Fibroblast of the conjunctiva (primary cell): ENCODE data around the gene PHLDB2.

Experiments used
- DNase-seq: peaks from one replicate; pipeline ENCODE4 v3.0.0-alpha.2; 2010; ENCODE audit warnings: low read depth

The PHLDB2 gene

GRCh38 chr3:111851511-111851954 lies 7.5 kb upstream of the PHLDB2 start:
- peak; percentile 69 for DNase-seq

GRCh38 chr3:111852540-111852939 lies 6.5 kb upstream of the PHLDB2 start:
- no peak for DNase-seq

GRCh38 chr3:111853068-111853467 lies 6.0 kb upstream of the PHLDB2 start:
- DNase-seq = no peak

GRCh38 chr3:111854990-111855389 lies 4.1 kb upstream of the PHLDB2 start:
- no peak for DNase-seq

- no peak for DNase-seq
Measured at GRCh38 chr3:111856501-111856900, 2.6 kb upstream of the PHLDB2 start.

GRCh38 chr3:111857474-111857873 lies 1.6 kb upstream of the PHLDB2 start:
- no peak for DNase-seq

GRCh38 chr3:111858642-111859041 lies 423 bp upstream of the PHLDB2 start:
- no peak for DNase-seq

GRCh38 chr3:111859974-111860859 lies 1.2 kb downstream of the PHLDB2 start:
- DNase-seq = peak; percentile 82

- DNase-seq = no peak
Measured at GRCh38 chr3:111861391-111861790, 2.3 kb downstream of the PHLDB2 start.

- no peak for DNase-seq
Measured at GRCh38 chr3:111862415-111862814, 3.4 kb downstream of the PHLDB2 start.

- DNase-seq = no peak
Measured at GRCh38 chr3:111862974-111863373, 3.9 kb downstream of the PHLDB2 start.

GRCh38 chr3:111863942-111864694 lies 5.1 kb downstream of the PHLDB2 start:
- no peak for DNase-seq

GRCh38 chr3:111864821-111865656 lies 6.0 kb downstream of the PHLDB2 start:
- no peak for DNase-seq

- DNase-seq = no peak
Measured at GRCh38 chr3:111867889-111868426, 8.9 kb downstream of the PHLDB2 start.

GRCh38 chr3:111870620-111871019 lies 11.6 kb downstream of the PHLDB2 start:
- DNase-seq = no peak

- DNase-seq = no peak
Measured at GRCh38 chr3:111871809-111872623, 13.0 kb downstream of the PHLDB2 start.

GRCh38 chr3:111872979-111873378 lies 13.9 kb downstream of the PHLDB2 start:
- no peak for DNase-seq

GRCh38 chr3:111874177-111874820 lies 15.2 kb downstream of the PHLDB2 start:
- DNase-seq = no peak

GRCh38 chr3:111881480-111881879 lies 22.4 kb downstream of the PHLDB2 start:
- DNase-seq = no peak

- no peak for DNase-seq
Measured at GRCh38 chr3:111882194-111882593, 23.1 kb downstream of the PHLDB2 start.

GRCh38 chr3:111882799-111883198 lies 23.7 kb downstream of the PHLDB2 start:
- no peak for DNase-seq
